HL-60 (cell line): Measurements from ENCODE around the gene LYRM2.

Experiments used
- DNase-seq, 2 experiments: peaks; one replicate each; pipeline ENCODE4 v3.0.0-alpha.2; 2010 to 2020; ENCODE audit warnings: low read depth in 1 of 2, low spot score in 1 of 2
- H3K27ac ChIP-seq: fragments of 250-450 bp; sonication (Bioruptor Pico); replicated peaks from 2 replicates; pipeline ENCODE4 v1.5.1; 2020; ENCODE audit warnings: mild to moderate bottlenecking, moderate library complexity
- H3K27me3 ChIP-seq: fragments of 250-450 bp; sonication (Bioruptor Pico); 2 replicates; pipeline ENCODE4 v1.5.1; 2021; ENCODE audit warnings: mild to moderate bottlenecking, moderate library complexity; ENCODE audit not compliant: insufficient read depth, poor library complexity, severe bottlenecking
- H3K4me3 ChIP-seq: replicated peaks from 2 replicates; pipeline ENCODE4 v1.5.1; 2011; ENCODE audit warnings: mild to moderate bottlenecking, control low read depth, low read length; ENCODE audit not compliant: insufficient read depth
- GABPA ChIP-seq: IDR thresholded peaks from 2 replicates; pipeline ENCODE4 v1.6.1; 2012; ENCODE audit warnings: low read depth
- POLR2AphosphoS5 ChIP-seq: IDR thresholded peaks from 2 replicates; pipeline ENCODE4 v1.6.1; 2012; ENCODE audit warnings: low read depth
- SPI1 ChIP-seq: IDR thresholded peaks from 2 replicates; pipeline ENCODE4 v1.6.1; 2012; ENCODE audit warnings: low read depth, mild to moderate bottlenecking, borderline replicate concordance
- TF ChIP-seq, protein P1 (sequence below): IDR thresholded peaks from one replicate; pipeline ENCODE4 v1.5.1; 2011; ENCODE audit warnings: low read length, control low read depth, inconsistent platforms; ENCODE audit not compliant: insufficient read depth
- TF ChIP-seq, protein P2 (sequence below): IDR thresholded peaks from 2 replicates; pipeline ENCODE4 v1.6.1; 2012; ENCODE audit warnings: low read depth; ENCODE audit not compliant: insufficient replicate concordance

The LYRM2 gene

DNA sequence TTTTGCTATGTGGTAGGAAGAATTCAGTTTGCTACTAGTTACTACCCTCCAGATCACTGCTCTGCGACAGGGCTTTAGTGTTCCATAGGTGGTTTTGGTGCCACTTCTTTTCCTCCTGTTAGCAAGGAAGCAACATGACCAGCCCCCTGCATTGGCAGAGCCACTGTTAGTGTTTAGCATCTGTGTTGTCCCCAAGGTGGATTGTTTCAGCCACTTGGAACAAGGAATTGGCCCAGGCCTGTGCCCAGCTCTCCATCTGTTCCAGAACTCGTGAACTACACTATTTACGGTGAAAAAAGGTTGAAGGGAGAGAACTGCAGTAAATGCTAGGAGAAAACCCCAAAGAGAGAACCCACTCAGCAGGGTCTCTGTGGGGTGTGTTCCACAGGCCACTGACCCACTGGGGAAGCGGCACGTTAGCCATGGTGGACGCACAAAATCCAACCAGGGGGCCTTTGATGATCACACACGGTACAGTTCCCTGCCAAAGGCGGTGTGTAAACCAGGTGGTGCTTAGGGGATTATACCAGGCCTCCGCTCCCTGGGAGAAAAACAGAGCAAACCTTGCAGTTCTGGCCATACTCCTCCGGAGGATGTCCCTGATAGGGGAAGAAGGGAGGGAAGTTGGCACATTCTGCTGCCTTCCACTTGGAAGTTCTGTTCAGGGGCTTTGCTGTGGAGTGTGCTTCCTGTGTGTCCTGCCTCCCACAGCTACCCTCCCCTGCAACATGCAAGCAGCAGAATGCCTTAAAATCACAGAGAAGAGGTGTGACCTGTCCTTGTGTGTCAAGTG lies 72.3 kb downstream of the LYRM2 start:
- TF ChIP-seq GABPA (no peak), POLR2AphosphoS5 (no peak), SPI1 (no peak)
- TF ChIP-seq, protein P1, sequence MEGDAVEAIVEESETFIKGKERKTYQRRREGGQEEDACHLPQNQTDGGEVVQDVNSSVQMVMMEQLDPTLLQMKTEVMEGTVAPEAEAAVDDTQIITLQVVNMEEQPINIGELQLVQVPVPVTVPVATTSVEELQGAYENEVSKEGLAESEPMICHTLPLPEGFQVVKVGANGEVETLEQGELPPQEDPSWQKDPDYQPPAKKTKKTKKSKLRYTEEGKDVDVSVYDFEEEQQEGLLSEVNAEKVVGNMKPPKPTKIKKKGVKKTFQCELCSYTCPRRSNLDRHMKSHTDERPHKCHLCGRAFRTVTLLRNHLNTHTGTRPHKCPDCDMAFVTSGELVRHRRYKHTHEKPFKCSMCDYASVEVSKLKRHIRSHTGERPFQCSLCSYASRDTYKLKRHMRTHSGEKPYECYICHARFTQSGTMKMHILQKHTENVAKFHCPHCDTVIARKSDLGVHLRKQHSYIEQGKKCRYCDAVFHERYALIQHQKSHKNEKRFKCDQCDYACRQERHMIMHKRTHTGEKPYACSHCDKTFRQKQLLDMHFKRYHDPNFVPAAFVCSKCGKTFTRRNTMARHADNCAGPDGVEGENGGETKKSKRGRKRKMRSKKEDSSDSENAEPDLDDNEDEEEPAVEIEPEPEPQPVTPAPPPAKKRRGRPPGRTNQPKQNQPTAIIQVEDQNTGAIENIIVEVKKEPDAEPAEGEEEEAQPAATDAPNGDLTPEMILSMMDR = no peak
- TF ChIP-seq, protein P2, sequence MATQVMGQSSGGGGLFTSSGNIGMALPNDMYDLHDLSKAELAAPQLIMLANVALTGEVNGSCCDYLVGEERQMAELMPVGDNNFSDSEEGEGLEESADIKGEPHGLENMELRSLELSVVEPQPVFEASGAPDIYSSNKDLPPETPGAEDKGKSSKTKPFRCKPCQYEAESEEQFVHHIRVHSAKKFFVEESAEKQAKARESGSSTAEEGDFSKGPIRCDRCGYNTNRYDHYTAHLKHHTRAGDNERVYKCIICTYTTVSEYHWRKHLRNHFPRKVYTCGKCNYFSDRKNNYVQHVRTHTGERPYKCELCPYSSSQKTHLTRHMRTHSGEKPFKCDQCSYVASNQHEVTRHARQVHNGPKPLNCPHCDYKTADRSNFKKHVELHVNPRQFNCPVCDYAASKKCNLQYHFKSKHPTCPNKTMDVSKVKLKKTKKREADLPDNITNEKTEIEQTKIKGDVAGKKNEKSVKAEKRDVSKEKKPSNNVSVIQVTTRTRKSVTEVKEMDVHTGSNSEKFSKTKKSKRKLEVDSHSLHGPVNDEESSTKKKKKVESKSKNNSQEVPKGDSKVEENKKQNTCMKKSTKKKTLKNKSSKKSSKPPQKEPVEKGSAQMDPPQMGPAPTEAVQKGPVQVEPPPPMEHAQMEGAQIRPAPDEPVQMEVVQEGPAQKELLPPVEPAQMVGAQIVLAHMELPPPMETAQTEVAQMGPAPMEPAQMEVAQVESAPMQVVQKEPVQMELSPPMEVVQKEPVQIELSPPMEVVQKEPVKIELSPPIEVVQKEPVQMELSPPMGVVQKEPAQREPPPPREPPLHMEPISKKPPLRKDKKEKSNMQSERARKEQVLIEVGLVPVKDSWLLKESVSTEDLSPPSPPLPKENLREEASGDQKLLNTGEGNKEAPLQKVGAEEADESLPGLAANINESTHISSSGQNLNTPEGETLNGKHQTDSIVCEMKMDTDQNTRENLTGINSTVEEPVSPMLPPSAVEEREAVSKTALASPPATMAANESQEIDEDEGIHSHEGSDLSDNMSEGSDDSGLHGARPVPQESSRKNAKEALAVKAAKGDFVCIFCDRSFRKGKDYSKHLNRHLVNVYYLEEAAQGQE = no peak
- Histone ChIP-seq H3K27me3 (no peaks in the 10 kb centered on the region), H3K4me3 (no peak overlapping the region), H3K27ac (no peak overlapping the region)
- DNase-seq = no peak

DNA sequence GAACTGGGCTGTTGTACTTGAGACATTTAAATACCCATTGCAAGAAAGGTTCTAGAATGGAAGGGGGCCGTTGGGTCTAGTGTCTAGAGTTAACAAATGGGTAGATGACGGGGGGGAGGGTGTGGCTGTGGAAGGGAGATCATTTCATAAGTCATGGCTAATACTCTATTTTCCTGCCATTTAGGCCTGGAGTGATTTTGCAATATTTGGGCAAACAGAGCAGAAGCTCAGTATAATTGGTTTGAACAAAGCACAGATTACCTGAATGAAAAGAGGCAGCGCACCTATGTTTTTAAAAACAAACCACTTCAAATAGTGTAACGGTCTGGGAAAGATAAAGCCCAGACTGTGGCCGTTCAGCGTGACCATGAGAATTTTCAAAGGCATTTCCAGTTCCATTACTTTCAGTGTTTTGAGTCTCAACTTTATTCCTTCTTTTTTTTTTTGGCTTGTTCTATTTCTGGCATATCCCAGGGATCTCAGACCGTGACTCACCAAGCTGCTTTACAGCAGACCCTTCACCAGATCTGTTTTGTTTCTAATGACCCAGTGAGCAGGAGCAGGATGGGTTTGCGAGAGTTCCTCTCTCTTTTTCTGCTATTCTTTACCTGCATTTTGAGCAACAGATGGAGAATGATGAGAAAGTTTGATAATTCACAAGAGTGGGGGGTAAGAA lies 73.7 kb downstream of the LYRM2 start:
- TF ChIP-seq, protein P1 = no peak
- TF ChIP-seq POLR2AphosphoS5 (no peak), GABPA (no peak), SPI1 (no peak)
- TF ChIP-seq, protein P2 = no peak
- no peak for DNase-seq
- Histone ChIP-seq H3K27ac (no peak overlapping the region), H3K4me3 (no peak overlapping the region), H3K27me3 (no peaks in the 10 kb centered on the region)

DNA sequence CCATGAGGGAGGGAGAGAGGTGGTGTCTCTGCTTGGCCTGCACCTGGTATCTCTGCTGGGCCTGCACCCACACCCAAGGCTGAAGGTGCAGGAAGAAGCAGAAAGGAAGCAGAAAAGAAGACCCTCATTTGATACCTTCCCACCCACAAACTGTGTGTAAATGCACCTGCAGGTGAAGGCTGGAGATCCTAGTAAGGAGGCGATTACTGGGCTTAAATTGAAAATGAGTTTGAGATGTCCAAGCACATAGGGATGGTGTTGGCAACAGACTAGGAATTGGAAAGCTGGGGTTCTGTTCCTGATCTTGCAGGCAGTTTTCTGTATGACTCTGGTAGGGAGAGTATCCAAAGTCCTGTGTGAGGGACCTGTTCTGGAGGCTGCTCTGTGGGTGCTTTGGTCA lies 74.7 kb downstream of the LYRM2 start:
- Histone ChIP-seq H3K27me3 (no peaks in the 10 kb centered on the region), H3K4me3 (no peak overlapping the region), H3K27ac (no peak overlapping the region)
- no peak for DNase-seq
- TF ChIP-seq, protein P1 = no peak
- TF ChIP-seq, protein P2 = no peak
- TF ChIP-seq GABPA = no peak
- no peak for TF ChIP-seq SPI1
- TF ChIP-seq POLR2AphosphoS5 = no peak
